SU-DHL-6 (cell line): ENCODE results near the gene TRNT1.

ENCODE experiments used
- H2AFZ ChIP-seq: fragments of 200-600 bp; sonication (generic); 2 replicates; pipeline ENCODE4 v1.6.1; 2014; ENCODE audit warnings: low read depth, mild to moderate bottlenecking, moderate library complexity, mixed read lengths, antibody characterized with exemption, low read length; ENCODE audit not compliant: severe bottlenecking
- H3F3A ChIP-seq: fragments of 200-600 bp; shearing (Covaris generic); 2 replicates; pipeline ENCODE4 v1.6.0; 2016; ENCODE audit warnings: antibody characterized with exemption, mild to moderate bottlenecking; ENCODE audit not compliant: insufficient read depth
- H3K27ac ChIP-seq: fragments of 200-600 bp; sonication (generic); 2 replicates; pipeline ENCODE4 v1.5.1; 2016; ENCODE audit warnings: low read depth, mild to moderate bottlenecking, low read length, moderate library complexity, mixed read lengths
- H3K27me3 ChIP-seq: fragments of 200-600 bp; sonication (generic), shearing (Covaris generic); 2 replicates; pipeline ENCODE4 v1.6.0; 2014; ENCODE audit warnings: mild to moderate bottlenecking, low read length
- H3K36me3 ChIP-seq: fragments of 200-600 bp; sonication (generic); 2 replicates; pipeline ENCODE4 v1.6.1; 2014; ENCODE audit warnings: mild to moderate bottlenecking, low read length, mixed read lengths
- H3K4me2 ChIP-seq: fragments of 300-600, 200-600 bp; shearing (Covaris generic), sonication (generic); 2 replicates; pipeline ENCODE4 v1.6.0; 2014; ENCODE audit warnings: low read length, low read depth, mild to moderate bottlenecking; ENCODE audit not compliant: poor library complexity, severe bottlenecking
- H3K4me3 ChIP-seq: fragments of 200-600 bp; sonication (generic); 2 replicates; pipeline ENCODE4 v1.5.1; 2014; ENCODE audit warnings: antibody characterized with exemption, low read length, mild to moderate bottlenecking, mixed read lengths; ENCODE audit not compliant: insufficient read depth, poor library complexity, severe bottlenecking
- H3K79me2 ChIP-seq: fragments of 200-600 bp; sonication (generic); 2 replicates; pipeline ENCODE4 v1.6.1; 2014; ENCODE audit warnings: mild to moderate bottlenecking, low read length, moderate library complexity; ENCODE audit not compliant: insufficient read depth
- H3K9ac ChIP-seq: fragments of 200-600 bp; sonication (generic); 2 replicates; pipeline ENCODE4 v1.7.0; 2014; ENCODE audit warnings: mild to moderate bottlenecking, low read length
- H3K9me2 ChIP-seq: fragments of 200-600 bp; sonication (generic); replicated peaks from 2 replicates; pipeline ENCODE4 v1.6.1; 2014; ENCODE audit warnings: low read length; ENCODE audit not compliant: insufficient read depth
- H3K9me3 ChIP-seq: fragments of 200-600 bp; sonication (generic); 2 replicates; pipeline ENCODE4 v1.6.1; 2014; ENCODE audit warnings: low read length, mixed read lengths; ENCODE audit not compliant: insufficient read depth
- H4K20me1 ChIP-seq: fragments of 200-600 bp; sonication (generic); 2 replicates; pipeline ENCODE4 v1.6.1; 2014; ENCODE audit warnings: low read depth, mild to moderate bottlenecking, antibody characterized with exemption, low read length, moderate library complexity, mixed read lengths
- EZH2phosphoT487 ChIP-seq: fragments of 200-600 bp; sonication (generic), shearing (Covaris generic); conservative IDR thresholded peaks from 2 replicates; pipeline ENCODE4 v1.6.1; 2018; ENCODE audit warnings: mild to moderate bottlenecking, antibody characterized with exemption, low read length, moderate library complexity, mixed read lengths
- TF ChIP-seq, protein P1 (sequence below): fragments of 200-600 bp; sonication (generic); IDR thresholded peaks from one replicate; pipeline ENCODE4 v1.5.1; 2017; ENCODE audit warnings: antibody characterized with exemption, mild to moderate bottlenecking, low read length, moderate library complexity; ENCODE audit not compliant: insufficient read depth, poor library complexity, severe bottlenecking

TRNT1 gene

DNA sequence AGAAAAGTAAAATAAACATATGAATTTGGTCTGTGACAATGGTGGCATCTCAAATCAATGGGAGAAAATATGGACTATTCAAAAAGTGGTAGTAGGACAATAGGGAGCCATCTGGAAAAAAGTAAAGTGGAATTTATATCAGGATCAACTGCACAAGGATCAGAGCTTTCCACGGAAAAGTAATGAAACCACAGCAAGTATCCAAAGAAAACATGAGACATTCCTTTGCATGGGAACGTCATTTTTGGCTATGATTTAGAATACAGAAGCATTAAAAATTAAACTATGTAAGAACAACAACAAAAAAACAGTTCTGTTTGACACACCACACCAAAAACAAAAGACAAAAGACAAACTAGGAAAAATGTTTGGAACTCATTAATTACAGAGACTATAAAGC, 34.1 kb downstream of the TRNT1 start:
- Histone ChIP-seq H3K79me2 (no peaks in the 10 kb centered on the region), H3K27me3 (no peaks in the 10 kb centered on the region), H2AFZ (no peak overlapping the region), H3K4me3 (no peak overlapping the region), H3K9me3 (no peaks in the 10 kb centered on the region), H3F3A (no peaks in the 10 kb centered on the region; the same call in 1 of the 2 replicates), H3K27ac (no peak overlapping the region), H3K4me2 (no peak overlapping the region), H3K9me2 (no peaks in the 10 kb centered on the region), H4K20me1 (no peaks in the 10 kb centered on the region), H3K9ac (no peak overlapping the region), H3K36me3 (peaks cover 5% of the 10 kb centered on the region; the same call in 1 of the 2 replicates)
- no peak for TF ChIP-seq EZH2phosphoT487
- TF ChIP-seq, protein P1, sequence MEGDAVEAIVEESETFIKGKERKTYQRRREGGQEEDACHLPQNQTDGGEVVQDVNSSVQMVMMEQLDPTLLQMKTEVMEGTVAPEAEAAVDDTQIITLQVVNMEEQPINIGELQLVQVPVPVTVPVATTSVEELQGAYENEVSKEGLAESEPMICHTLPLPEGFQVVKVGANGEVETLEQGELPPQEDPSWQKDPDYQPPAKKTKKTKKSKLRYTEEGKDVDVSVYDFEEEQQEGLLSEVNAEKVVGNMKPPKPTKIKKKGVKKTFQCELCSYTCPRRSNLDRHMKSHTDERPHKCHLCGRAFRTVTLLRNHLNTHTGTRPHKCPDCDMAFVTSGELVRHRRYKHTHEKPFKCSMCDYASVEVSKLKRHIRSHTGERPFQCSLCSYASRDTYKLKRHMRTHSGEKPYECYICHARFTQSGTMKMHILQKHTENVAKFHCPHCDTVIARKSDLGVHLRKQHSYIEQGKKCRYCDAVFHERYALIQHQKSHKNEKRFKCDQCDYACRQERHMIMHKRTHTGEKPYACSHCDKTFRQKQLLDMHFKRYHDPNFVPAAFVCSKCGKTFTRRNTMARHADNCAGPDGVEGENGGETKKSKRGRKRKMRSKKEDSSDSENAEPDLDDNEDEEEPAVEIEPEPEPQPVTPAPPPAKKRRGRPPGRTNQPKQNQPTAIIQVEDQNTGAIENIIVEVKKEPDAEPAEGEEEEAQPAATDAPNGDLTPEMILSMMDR, result no peak

DNA sequence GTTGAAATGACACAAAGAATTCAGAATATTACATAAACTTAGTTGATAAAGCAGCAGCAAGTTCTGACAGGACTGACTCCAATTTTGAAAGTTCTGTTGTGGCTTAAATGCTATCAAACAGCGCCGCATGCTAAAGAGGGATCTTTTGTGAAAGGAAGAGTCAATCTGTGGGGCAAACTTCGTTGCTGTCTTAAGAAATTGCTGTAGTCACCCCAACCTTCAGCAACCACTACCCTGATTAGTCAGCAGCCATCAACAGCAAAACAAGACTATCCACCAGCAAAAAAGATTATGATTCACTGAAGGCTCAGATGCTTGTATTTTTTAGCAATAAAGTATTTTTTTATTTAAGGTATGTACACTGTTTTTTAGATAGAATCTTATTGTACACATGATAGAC, 38.5 kb downstream of the TRNT1 start:
- no peak overlapping the region for H3K4me3 ChIP-seq
- H3K4me2 ChIP-seq, result no peak overlapping the region
- no peak overlapping the region for H2AFZ ChIP-seq
- no peak overlapping the region for H3K27ac ChIP-seq
- H3K36me3 ChIP-seq, result peaks cover 8% of the 10 kb centered on the region
- H3K79me2 ChIP-seq, result no peaks in the 10 kb centered on the region
- H3K9me3 ChIP-seq, result no peaks in the 10 kb centered on the region
- H3F3A ChIP-seq, result no peaks in the 10 kb centered on the region
- no peak overlapping the region for H3K9ac ChIP-seq
- no peaks in the 10 kb centered on the region for H3K9me2 ChIP-seq
- H4K20me1 ChIP-seq, result no peaks in the 10 kb centered on the region
- no peaks in the 10 kb centered on the region for H3K27me3 ChIP-seq
- no peak for TF ChIP-seq EZH2phosphoT487
- TF ChIP-seq, protein P1, result no peak

DNA sequence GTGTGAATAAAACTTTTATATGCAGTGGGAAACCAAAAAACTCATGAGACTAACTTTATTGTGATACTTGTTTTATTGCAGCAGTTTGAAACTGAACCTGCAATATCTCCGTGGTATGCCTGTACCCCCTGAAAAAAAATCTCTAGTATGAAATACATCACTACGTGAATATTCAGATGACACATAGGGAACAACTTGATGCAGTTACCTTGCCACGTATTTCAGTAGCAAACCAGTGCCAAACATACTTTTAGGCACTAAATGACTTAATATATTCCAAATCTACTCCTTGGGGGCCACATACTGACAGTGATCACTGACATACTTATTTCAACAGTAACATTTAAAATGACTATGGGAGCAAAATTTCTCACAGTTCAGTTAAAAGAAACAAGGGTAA, 38.9 kb downstream of the TRNT1 start:
- no peak overlapping the region for H3K9ac ChIP-seq
- H2AFZ ChIP-seq, result no peak overlapping the region
- H3K36me3 ChIP-seq, result peaks cover 8% of the 10 kb centered on the region
- H3K27me3 ChIP-seq, result no peaks in the 10 kb centered on the region
- no peaks in the 10 kb centered on the region for H3K9me2 ChIP-seq
- H3F3A ChIP-seq, result no peaks in the 10 kb centered on the region
- H3K27ac ChIP-seq, result no peak overlapping the region
- no peaks in the 10 kb centered on the region for H4K20me1 ChIP-seq
- no peaks in the 10 kb centered on the region for H3K9me3 ChIP-seq
- TF ChIP-seq, protein P1, result no peak
- TF ChIP-seq EZH2phosphoT487, result no peak
- H3K79me2 ChIP-seq, result no peaks in the 10 kb centered on the region
- no peak overlapping the region for H3K4me2 ChIP-seq
- no peak overlapping the region for H3K4me3 ChIP-seq
